ENCODE measurements around the gene WDSUB1. TPM values are rescaled to one million over a fixed set of nuclear protein-coding genes. Genes with fewer than 3 reads are reported as not detected.

WDSUB1 gene
- total and polyA plus RNA-seq, 10 donors, result 5.2 to 14.8 (median 9.5) TPM

GRCh38 chr2:159286709-159287441, 372 bp upstream of the WDSUB1 start:
- DNase-seq, result peak; percentile 100
- TF ChIP-seq POLR2AphosphoS5 (IDR thresholded peaks at IDR 0.05) (peak; percentile 85 to 88 (median 85)), POLR2A (IDR thresholded peaks at IDR 0.05) (peak in 1 of 3 donors; percentile 44), CTCF (IDR thresholded peaks at IDR 0.05 in 8 of 11, conservative IDR thresholded peaks at IDR 0.05 in 3 of 11) (peak in 2 of 11 experiments; percentile 23 to 26)
- Histone ChIP-seq H3K36me3 (peaks cover 0 to 8% (median 3%) of the 10 kb centered on the region in 6 donors), H3K4me3 (peak overlapping the region; percentile 74 to 96 (median 90)), H3K27ac (peak overlapping the region; percentile 82 to 94 (median 90)), H3K9me3 (no peaks in the 10 kb centered on the region), H3K4me1 (peaks cover 9 to 64% (median 39%) of the 10 kb centered on the region in 6 donors), H3K27me3 (replicated peaks in 1 of 7) (no peaks in the 10 kb centered on the region)
- WGBS, 5 donors, result 1 to 3% (median 2%) methylated on average over 35 to 50 of the region's 50 CpGs
- intact Hi-C loops (cut with DNase I; ENCODE audit: low total_unique reads), result no loop called here

- WGBS, 5 donors, result 89 to 94% (median 92%) methylated on average over 11 of the region's 11 CpGs
Measured at GRCh38 chr2:159285433-159285832, 1.1 kb downstream of the WDSUB1 start.

GRCh38 chr2:159283529-159283928, 3.0 kb downstream of the WDSUB1 start:
- intact Hi-C loops (cut with DNase I; ENCODE audit: low total_unique reads), result no loop called here
- no peaks in the 10 kb centered on the region for H3K27me3 ChIP-seq (replicated peaks in 1 of 7)
- peaks cover 9 to 66% (median 41%) of the 10 kb centered on the region in 6 donors for H3K4me1 ChIP-seq
- no peak for DNase-seq
- WGBS, 5 donors, result 76 to 83% (median 82%) methylated on average over 5 to 6 of the region's 6 CpGs
- no peaks in the 10 kb centered on the region for H3K9me3 ChIP-seq
- peak overlapping the region in 3 of 8 donors; percentile 2 to 61 (median 38) for H3K27ac ChIP-seq
- TF ChIP-seq POLR2A (IDR thresholded peaks at IDR 0.05), result no peak
- no peak for TF ChIP-seq CTCF (IDR thresholded peaks at IDR 0.05 in 8 of 11, conservative IDR thresholded peaks at IDR 0.05 in 3 of 11)
- peaks cover 0 to 40% (median 12%) of the 10 kb centered on the region in 6 donors for H3K36me3 ChIP-seq
- no peak overlapping the region for H3K4me3 ChIP-seq

More at GRCh38 chr2:159285433-159285832, 1.1 kb downstream of the WDSUB1 start:
- H3K36me3 ChIP-seq, result peaks cover 0 to 22% (median 8%) of the 10 kb centered on the region in 6 donors
- TF ChIP-seq POLR2A (IDR thresholded peaks at IDR 0.05) (no peak), POLR2AphosphoS5 (IDR thresholded peaks at IDR 0.05) (no peak)
- intact Hi-C loops (cut with DNase I; ENCODE audit: low total_unique reads), result no loop called here
- no peaks in the 10 kb centered on the region for H3K27me3 ChIP-seq (replicated peaks in 1 of 7)
- no peaks in the 10 kb centered on the region for H3K9me3 ChIP-seq
- H3K27ac ChIP-seq, result peak overlapping the region in 7 of 8 donors; percentile 74 to 94 (median 90)
- peaks cover 9 to 70% (median 42%) of the 10 kb centered on the region in 6 donors for H3K4me1 ChIP-seq
- H3K4me3 ChIP-seq, result peak overlapping the region in 7 of 8 donors; percentile 74 to 96 (median 92)
- peak; percentile 79 for DNase-seq

- H3K4me3 ChIP-seq, result no peak overlapping the region
- peaks cover 0 to 55% (median 12%) of the 10 kb centered on the region in 6 donors for H3K36me3 ChIP-seq
- peaks cover 4 to 52% (median 32%) of the 10 kb centered on the region in 6 donors for H3K4me1 ChIP-seq
- 94 to 99% (median 96%) methylated on average over 6 of the region's 6 CpGs for WGBS, 5 donors
- TF ChIP-seq POLR2A (IDR thresholded peaks at IDR 0.05) (no peak), POLR2AphosphoS5 (IDR thresholded peaks at IDR 0.05) (no peak), CTCF (IDR thresholded peaks at IDR 0.05 in 8 of 11, conservative IDR thresholded peaks at IDR 0.05 in 3 of 11) (no peak)
- intact Hi-C loops (cut with DNase I; ENCODE audit: low total_unique reads), result no loop called here
- no peak for DNase-seq
- H3K27me3 ChIP-seq (replicated peaks in 1 of 7), result no peaks in the 10 kb centered on the region
- no peak overlapping the region for H3K27ac ChIP-seq
- H3K9me3 ChIP-seq, result no peaks in the 10 kb centered on the region
Measured at GRCh38 chr2:159281002-159281401, 5.5 kb downstream of the WDSUB1 start.
